LNCaP clone FGC (cell line): Measurements from ENCODE around the gene NSMF.

Source experiments
- DNase-seq: peaks from one replicate; pipeline ENCODE4 v3.0.0-alpha.2; 2011; ENCODE audit warnings: low read depth
- H3K4me3 ChIP-seq: 2 replicates; pipeline ENCODE4 v1.5.1; 2011; ENCODE audit warnings: mild to moderate bottlenecking, low read depth, low read length, control low read depth
- TF ChIP-seq, protein P1 (sequence below): IDR thresholded peaks from 2 replicates; pipeline ENCODE4 v1.5.1; 2012; ENCODE audit warnings: mild to moderate bottlenecking; ENCODE audit not compliant: control insufficient read depth, insufficient read depth; ENCODE audit errors: extremely low read depth

The NSMF gene

DNA sequence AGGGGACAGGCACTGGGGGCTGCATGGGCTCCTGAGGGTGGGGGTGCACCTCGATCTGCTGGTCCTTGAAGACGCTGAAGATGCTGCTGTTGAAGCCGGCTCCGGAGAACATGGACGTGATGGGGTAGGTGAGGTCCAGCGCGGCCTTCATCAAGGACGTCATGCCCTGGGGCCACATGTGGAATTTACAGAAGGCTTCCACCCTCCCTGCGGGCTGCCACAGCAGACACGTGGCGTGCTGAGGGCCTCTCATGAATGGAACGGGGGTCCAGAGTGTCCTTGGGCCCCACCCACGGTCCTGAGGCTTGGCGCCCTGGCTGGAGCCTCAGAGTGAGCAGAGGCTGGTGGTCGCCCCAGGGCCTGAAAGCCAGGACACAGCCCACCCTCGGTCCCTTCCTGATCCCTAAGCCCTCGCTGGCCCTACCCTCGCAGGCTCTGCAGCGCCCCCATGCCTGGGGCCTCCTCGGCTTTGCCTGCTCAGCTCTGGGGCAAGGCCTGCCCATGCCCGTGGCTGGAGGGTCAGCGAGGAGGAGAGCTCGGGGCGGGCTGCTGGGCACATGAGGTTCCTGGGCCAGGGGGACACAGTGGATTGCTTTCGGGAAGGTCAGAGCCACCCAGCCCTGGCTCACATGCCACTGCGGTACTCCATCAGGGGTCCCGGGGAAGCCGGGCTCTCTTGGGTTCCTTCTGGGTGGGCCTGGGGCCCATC, 5.3 kb upstream of the NSMF start:
- DNase-seq: no peak
- no peak overlapping the region for H3K4me3 ChIP-seq
- TF ChIP-seq, protein P1, sequence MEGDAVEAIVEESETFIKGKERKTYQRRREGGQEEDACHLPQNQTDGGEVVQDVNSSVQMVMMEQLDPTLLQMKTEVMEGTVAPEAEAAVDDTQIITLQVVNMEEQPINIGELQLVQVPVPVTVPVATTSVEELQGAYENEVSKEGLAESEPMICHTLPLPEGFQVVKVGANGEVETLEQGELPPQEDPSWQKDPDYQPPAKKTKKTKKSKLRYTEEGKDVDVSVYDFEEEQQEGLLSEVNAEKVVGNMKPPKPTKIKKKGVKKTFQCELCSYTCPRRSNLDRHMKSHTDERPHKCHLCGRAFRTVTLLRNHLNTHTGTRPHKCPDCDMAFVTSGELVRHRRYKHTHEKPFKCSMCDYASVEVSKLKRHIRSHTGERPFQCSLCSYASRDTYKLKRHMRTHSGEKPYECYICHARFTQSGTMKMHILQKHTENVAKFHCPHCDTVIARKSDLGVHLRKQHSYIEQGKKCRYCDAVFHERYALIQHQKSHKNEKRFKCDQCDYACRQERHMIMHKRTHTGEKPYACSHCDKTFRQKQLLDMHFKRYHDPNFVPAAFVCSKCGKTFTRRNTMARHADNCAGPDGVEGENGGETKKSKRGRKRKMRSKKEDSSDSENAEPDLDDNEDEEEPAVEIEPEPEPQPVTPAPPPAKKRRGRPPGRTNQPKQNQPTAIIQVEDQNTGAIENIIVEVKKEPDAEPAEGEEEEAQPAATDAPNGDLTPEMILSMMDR: no peak

DNA sequence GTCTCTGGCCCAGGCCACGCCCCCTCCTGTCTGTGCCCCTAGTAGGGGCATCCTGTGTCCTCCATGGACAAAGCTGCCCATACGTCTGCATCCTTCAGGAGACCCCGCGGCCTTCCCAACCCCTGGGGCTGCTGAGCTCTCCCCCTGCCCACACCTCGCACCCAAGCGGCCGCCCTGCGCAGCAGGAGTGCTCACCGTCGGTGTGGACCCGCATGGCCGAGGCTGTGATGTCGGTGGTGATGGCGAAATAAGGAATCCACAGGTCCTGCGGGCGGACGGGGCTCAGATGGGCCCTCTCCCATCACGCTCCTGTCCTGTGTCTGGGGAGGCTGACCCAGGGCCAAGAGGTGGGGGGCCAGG, 4.8 kb upstream of the NSMF start:
- no peak overlapping the region for H3K4me3 ChIP-seq
- DNase-seq: no peak
- TF ChIP-seq, protein P1: no peak

GRCh38 chr9:137462986-137463930, 4.1 kb upstream of the NSMF start:
- TF ChIP-seq, protein P1: no peak
- H3K4me3 ChIP-seq: no peak overlapping the region
- no peak for DNase-seq

DNA sequence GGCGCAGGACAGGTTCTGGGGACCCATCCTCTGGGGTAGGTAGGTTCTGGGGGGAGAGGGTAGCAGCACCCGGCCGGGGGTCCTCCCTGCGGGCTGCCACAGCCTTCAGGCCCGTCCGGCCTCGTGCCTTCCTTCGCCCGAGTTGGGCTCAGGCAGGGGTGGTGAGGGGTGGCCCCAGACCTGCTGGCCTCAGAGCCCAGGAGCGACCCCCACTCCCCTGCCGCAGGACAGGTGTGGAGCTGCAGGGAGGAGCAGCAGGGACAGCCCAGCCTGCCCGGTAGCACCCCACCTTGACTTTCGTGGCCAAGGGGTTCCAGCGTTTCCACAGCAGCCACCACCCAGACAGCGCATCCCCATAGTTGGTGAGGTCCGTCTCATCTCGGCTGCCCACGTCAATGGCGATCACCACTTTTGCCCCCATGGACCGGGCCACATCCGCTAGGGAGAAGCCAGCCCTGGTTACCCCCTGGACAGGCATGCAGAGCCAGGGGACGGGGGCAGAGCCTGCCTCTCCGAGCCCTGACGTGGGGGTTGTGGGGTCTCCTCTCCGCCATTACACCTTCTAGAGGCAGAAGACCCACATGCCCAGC, 3.4 kb upstream of the NSMF start:
- TF ChIP-seq, protein P1: no peak
- no peak overlapping the region for H3K4me3 ChIP-seq
- DNase-seq: no peak

DNA sequence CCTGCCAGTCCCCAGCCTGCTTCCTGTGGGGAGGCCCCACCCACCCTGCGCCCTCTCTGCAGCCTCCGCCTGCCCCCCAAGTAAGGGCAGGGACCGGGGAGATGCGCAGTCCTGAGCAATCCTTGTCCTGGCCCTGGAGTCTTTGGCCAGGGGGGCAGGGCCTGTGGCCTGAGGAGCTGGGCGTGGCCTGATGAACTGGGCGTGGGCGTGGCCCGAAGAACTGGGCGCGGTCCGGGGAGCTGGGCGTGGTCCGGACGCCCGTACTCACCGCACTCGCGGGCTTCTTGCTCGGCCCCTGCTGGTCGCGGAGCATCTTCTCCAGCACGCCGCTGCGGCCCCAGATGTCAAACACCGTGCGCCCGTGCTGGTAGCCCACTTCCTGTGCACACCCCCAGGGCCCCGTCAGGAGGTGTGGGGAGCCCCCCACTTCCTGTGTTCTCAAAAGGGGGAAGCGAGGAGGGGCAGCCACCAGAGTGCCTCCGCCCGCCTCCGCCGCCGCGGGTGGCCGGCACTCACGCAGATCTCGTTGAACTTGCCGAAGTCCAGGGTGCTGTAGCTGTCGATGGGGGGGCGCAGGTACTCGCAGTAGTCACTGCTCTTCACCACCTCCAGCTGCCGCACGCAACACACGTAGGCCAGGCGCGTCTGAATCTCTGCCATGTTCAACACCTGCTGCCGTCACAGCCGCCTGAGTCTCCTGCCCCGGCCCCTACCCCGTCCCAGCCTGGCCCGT, 2.7 kb upstream of the NSMF start:
- no peak overlapping the region for H3K4me3 ChIP-seq
- DNase-seq: no peak

GRCh38 chr9:137461316-137461662, 2.2 kb upstream of the NSMF start:
- TF ChIP-seq, protein P1: no peak
- H3K4me3 ChIP-seq: no peak overlapping the region
- DNase-seq: no peak

More for the DNA sequence above, 2.7 kb upstream of the NSMF start:
- TF ChIP-seq, protein P1: no peak
